HEK293 (cell line): ENCODE results near the gene KCNC4.

Experiments used
- SP2 ChIP-seq: fragments of 450-650 bp; formaldehyde crosslinking; IDR thresholded peaks from 2 replicates; pipeline ENCODE4 v1.5.1; 2016; ENCODE audit warnings: missing biosample characterization, missing genetic modification characterization
- ZNF76 ChIP-seq: fragments of 450-650 bp; formaldehyde crosslinking; IDR thresholded peaks from 2 replicates; pipeline ENCODE4; 2016; ENCODE audit warnings: low read depth, missing biosample characterization, missing genetic modification characterization, borderline replicate concordance
- ZNF776 ChIP-seq: fragments of 450-650 bp; formaldehyde crosslinking; IDR thresholded peaks from 2 replicates; pipeline ENCODE4 v1.5.0; 2017; ENCODE audit warnings: missing biosample characterization, missing genetic modification characterization, borderline replicate concordance
- TF ChIP-seq, protein P1 (sequence below): fragments of 450-650 bp; formaldehyde crosslinking; IDR thresholded peaks from 2 replicates; pipeline ENCODE4 v1.5.1; 2016; ENCODE audit warnings: missing biosample characterization, missing genetic modification characterization

GRCh38 chr1:110207831-110208230, 2.3 kb upstream of the KCNC4 start:
- no peak for TF ChIP-seq SP2
- TF ChIP-seq ZNF76 (tag by site-specific recombination) = no peak
- TF ChIP-seq ZNF776 (tag by site-specific recombination) = no peak
- TF ChIP-seq, protein P1, sequence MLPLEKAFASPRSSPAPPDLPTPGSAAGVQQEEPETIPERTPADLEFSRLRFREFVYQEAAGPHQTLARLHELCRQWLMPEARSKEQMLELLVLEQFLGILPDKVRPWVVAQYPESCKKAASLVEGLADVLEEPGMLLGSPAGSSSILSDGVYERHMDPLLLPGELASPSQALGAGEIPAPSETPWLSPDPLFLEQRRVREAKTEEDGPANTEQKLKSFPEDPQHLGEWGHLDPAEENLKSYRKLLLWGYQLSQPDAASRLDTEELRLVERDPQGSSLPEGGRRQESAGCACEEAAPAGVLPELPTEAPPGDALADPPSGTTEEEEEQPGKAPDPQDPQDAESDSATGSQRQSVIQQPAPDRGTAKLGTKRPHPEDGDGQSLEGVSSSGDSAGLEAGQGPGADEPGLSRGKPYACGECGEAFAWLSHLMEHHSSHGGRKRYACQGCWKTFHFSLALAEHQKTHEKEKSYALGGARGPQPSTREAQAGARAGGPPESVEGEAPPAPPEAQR = no peak
